Activated B cell treated with CpG ODN at 0.5 μM for 24 hours (primary cell): ENCODE measurements around the gene DGKE. TPM values are rescaled to one million over a fixed set of nuclear protein-coding genes. Genes with fewer than 3 reads are reported as not detected.

ENCODE experiments used
- ATAC-seq: fragments of 200-7000 bp; cut with Tn5 transposase; one replicate; pipeline ENCODE4 v1.10.0; 2021; ENCODE audit warnings: low read depth, mild to moderate bottlenecking, moderate library complexity
- CTCF ChIA-PET: fragments of 350-600 bp; sonication (Branson Sonifier 250); formaldehyde crosslinking; loops from one replicate; lab custom pipeline; 2021; ENCODE audit warnings: antibody characterized with exemption; lab: Charles Lee
- POLR2A ChIA-PET: fragments of 350-600 bp; sonication (Branson Sonifier 250); formaldehyde crosslinking; loops from one replicate; lab custom pipeline; 2021; ENCODE audit warnings: antibody characterized with exemption; lab: Charles Lee
- DNase-seq: peaks from one replicate; pipeline ENCODE4 v3.0.0; 2022
- H3K27ac Mint-ChIP-seq: one replicate; pipeline ENCODE4 v1.8.0; 2020; ENCODE audit warnings: mixed read lengths
- H3K27me3 Mint-ChIP-seq: one replicate; pipeline ENCODE4 v1.8.0; 2021; ENCODE audit warnings: mixed read lengths
- H3K36me3 Mint-ChIP-seq: one replicate; pipeline ENCODE4 v1.8.0; 2021; ENCODE audit warnings: low read depth, mixed read lengths
- H3K4me1 Mint-ChIP-seq: one replicate; pipeline ENCODE4 v1.8.0; 2021; ENCODE audit warnings: mixed read lengths
- H3K4me3 Mint-ChIP-seq: one replicate; pipeline ENCODE4 v1.8.0; 2020; ENCODE audit warnings: mild to moderate bottlenecking, mixed read lengths
- H3K9me3 Mint-ChIP-seq: one replicate; pipeline ENCODE4 v1.8.0; 2020; ENCODE audit warnings: mixed read lengths
- CTCF ChIP-seq: fragments of 200-600 bp; IDR thresholded peaks from one replicate; pipeline ENCODE4 v1.8.0; 2022; ENCODE audit warnings: antibody characterized with exemption, mild to moderate bottlenecking
- intact Hi-C: fragments of 100-400 bp; cut with micrococcal nuclease; formaldehyde crosslinking; loops from one replicate; pipeline ENCODE4 v1.15.1; 2024
- total RNA-seq: library from RNA; stranded (reverse); gene quantifications from 2 replicates; pipeline ENCODE4 v1.2.3, GENCODE V29; 2022

Gene DGKE
- total RNA-seq, 1 donor from 2014 or later = 20.3 TPM

GRCh38 chr17:56832446-56832845 lies 1.5 kb upstream of the DGKE start:
- intact Hi-C loops = loop anchor here (2.0 to 10.0 kb wide), 4 partner anchors 52 to 1174 kb away; partner anchors contain the start of genes MRPS23, MSI2 and SRSF1
- H3K4me1 Mint-ChIP-seq = peaks cover 41% of the 10 kb centered on the region
- CTCF ChIA-PET = interaction anchor here (1.4 kb wide), 1 partner anchor 13 kb away, joined by 5 read pairs; no protein-coding TSS in a partner anchor

GRCh38 chr17:56833057-56833808 lies 718 bp upstream of the DGKE start:
- intact Hi-C loops = loop anchor here (1.0 to 10.0 kb wide), 8 partner anchors 14 to 1174 kb away; partner anchors contain the start of genes AKAP1, COIL, MRPS23 and MSI2
- ATAC-seq (peak; percentile 59), DNase-seq (peak; percentile 62)
- Mint-ChIP-seq H3K27ac (peak overlapping the region; percentile 71), H3K4me1 (peaks cover 42% of the 10 kb centered on the region), H3K36me3 (peaks cover 35% of the 10 kb centered on the region), H3K9me3 (no peaks in the 10 kb centered on the region), H3K27me3 (no peaks in the 10 kb centered on the region), H3K4me3 (peak overlapping the region; percentile 93)
- CTCF ChIA-PET = interaction anchor here (1.4 kb wide), 1 partner anchor 14 kb away, joined by 5 read pairs; no protein-coding TSS in a partner anchor
- POLR2A ChIA-PET = interaction anchor here (0.7 to 2.5 kb wide), 6 partner anchors 10 to 782 kb away, joined by 4 to 12 read pairs (median 4); partner anchors contain the start of gene SCPEP1
- TF ChIP-seq CTCF = no peak

More at GRCh38 chr17:56832446-56832845, 1.5 kb upstream of the DGKE start:
- Mint-ChIP-seq H3K27ac (peak overlapping the region; percentile 71), H3K36me3 (peaks cover 32% of the 10 kb centered on the region), H3K4me3 (peak overlapping the region; percentile 57), H3K27me3 (no peaks in the 10 kb centered on the region), H3K9me3 (no peaks in the 10 kb centered on the region)
- DNase-seq = no peak
- no peak for TF ChIP-seq CTCF
- POLR2A ChIA-PET = interaction anchor here (0.6 to 2.5 kb wide), 2 partner anchors 8 to 76 kb away, joined by 6 to 12 read pairs; no protein-coding TSS in a partner anchor
- ATAC-seq = no peak

- H3K9me3 Mint-ChIP-seq = no peaks in the 10 kb centered on the region
- H3K4me3 Mint-ChIP-seq = peak overlapping the region; percentile 93
- intact Hi-C loops = loop anchor here (1.0 to 10.0 kb wide), 3 partner anchors 144 to 1020 kb away; partner anchors contain the start of genes MRPS23, MSI2 and SCPEP1
- H3K36me3 Mint-ChIP-seq = peaks cover 25% of the 10 kb centered on the region
- no peaks in the 10 kb centered on the region for H3K27me3 Mint-ChIP-seq
- peak; percentile 59 for DNase-seq
- peak overlapping the region; percentile 88 for H3K27ac Mint-ChIP-seq
- ChIA-PET CTCF (interaction anchor here (0.6 to 3.5 kb wide), 2 partner anchors 15 to 770 kb away, joined by 3 to 14 read pairs; no protein-coding TSS in a partner anchor), POLR2A (interaction anchor here (0.7 to 2.5 kb wide), 5 partner anchors 9 to 781 kb away, joined by 3 to 12 read pairs (median 4); partner anchors contain the start of gene AKAP1)
- peak; percentile 15 for ATAC-seq
- H3K4me1 Mint-ChIP-seq = peaks cover 42% of the 10 kb centered on the region
- TF ChIP-seq CTCF = no peak
Measured at GRCh38 chr17:56834380-56835263, 671 bp downstream of the DGKE start.

GRCh38 chr17:56835264-56835585 lies 1.3 kb downstream of the DGKE start:
- Mint-ChIP-seq H3K9me3 (no peaks in the 10 kb centered on the region), H3K36me3 (peaks cover 26% of the 10 kb centered on the region), H3K4me1 (peaks cover 42% of the 10 kb centered on the region), H3K27me3 (no peaks in the 10 kb centered on the region), H3K4me3 (peak overlapping the region; percentile 93), H3K27ac (peak overlapping the region; percentile 88)
- intact Hi-C loops = loop anchor here (10.0 kb wide), 2 partner anchors 420 to 1020 kb away; partner anchors contain the start of genes MRPS23 and MSI2
- POLR2A ChIA-PET = interaction anchor here (2.5 kb wide), 1 partner anchor 73 kb away, joined by 12 read pairs; no protein-coding TSS in a partner anchor
- ATAC-seq (no peak), DNase-seq (no peak)
- CTCF ChIA-PET = interaction anchor here (0.6 to 3.5 kb wide), 2 partner anchors 16 to 769 kb away, joined by 3 to 14 read pairs; no protein-coding TSS in a partner anchor
- TF ChIP-seq CTCF = no peak
